ENCODE measurements around the gene AKNA. TPM values are rescaled to one million over a fixed set of nuclear protein-coding genes. Genes with fewer than 3 reads are reported as not detected.

AKNA gene
- total RNA-seq, 1 donor from 2014 or later: 149 TPM

GRCh38 chr9:114397848-114398605 is 10.2 kb upstream of the AKNA start:
- Mint-ChIP-seq H3K4me1 (peaks cover 33% of the 10 kb centered on the region), H3K9me3 (no peaks in the 10 kb centered on the region), H3K4me3 (peak overlapping the region; percentile 97), H3K36me3 (ENCODE audit: low read depth) (peaks cover 20% of the 10 kb centered on the region), H3K27ac (peak overlapping the region; percentile 87), H3K27me3 (no peaks in the 10 kb centered on the region)
- intact Hi-C loops (cut with micrococcal nuclease): loop anchor here (1.0 kb wide), 4 partner anchors 13 to 293 kb away; partner anchors contain the start of gene ATP6V1G1
- DNase-seq: peak; percentile 99

GRCh38 chr9:114397219-114397847 is 9.6 kb upstream of the AKNA start:
- DNase-seq: no peak
- Mint-ChIP-seq H3K27me3 (no peaks in the 10 kb centered on the region), H3K36me3 (ENCODE audit: low read depth) (peaks cover 24% of the 10 kb centered on the region), H3K4me1 (peaks cover 39% of the 10 kb centered on the region), H3K9me3 (no peaks in the 10 kb centered on the region), H3K27ac (peak overlapping the region; percentile 87), H3K4me3 (peak overlapping the region; percentile 97)
- intact Hi-C loops (cut with micrococcal nuclease): no loop called here

- intact Hi-C loops (cut with micrococcal nuclease): no loop called here
- Mint-ChIP-seq H3K27ac (no peak overlapping the region), H3K4me1 (peaks cover 41% of the 10 kb centered on the region), H3K36me3 (ENCODE audit: low read depth) (peaks cover 26% of the 10 kb centered on the region), H3K27me3 (no peaks in the 10 kb centered on the region), H3K9me3 (no peaks in the 10 kb centered on the region), H3K4me3 (peak overlapping the region; percentile 97)
- DNase-seq: no peak
These were observed 8.9 kb upstream of the AKNA start for GRCh38 chr9:114396558-114397218.

GRCh38 chr9:114395768-114396167 is 8.0 kb upstream of the AKNA start:
- Mint-ChIP-seq H3K27ac (peak overlapping the region; percentile 62), H3K36me3 (ENCODE audit: low read depth) (peaks cover 29% of the 10 kb centered on the region), H3K4me1 (peaks cover 47% of the 10 kb centered on the region), H3K9me3 (no peaks in the 10 kb centered on the region), H3K4me3 (peak overlapping the region; percentile 60), H3K27me3 (no peaks in the 10 kb centered on the region)
- DNase-seq: no peak
- intact Hi-C loops (cut with micrococcal nuclease): no loop called here

GRCh38 chr9:114395334-114395617 is 7.5 kb upstream of the AKNA start:
- no peaks in the 10 kb centered on the region for H3K27me3 Mint-ChIP-seq
- H3K27ac Mint-ChIP-seq: peak overlapping the region; percentile 69
- intact Hi-C loops (cut with micrococcal nuclease): no loop called here
- peaks cover 52% of the 10 kb centered on the region for H3K4me1 Mint-ChIP-seq
- no peaks in the 10 kb centered on the region for H3K9me3 Mint-ChIP-seq
- no peak for DNase-seq
- peaks cover 34% of the 10 kb centered on the region for H3K36me3 Mint-ChIP-seq (ENCODE audit: low read depth)
- H3K4me3 Mint-ChIP-seq: peak overlapping the region; percentile 60

- Mint-ChIP-seq H3K27me3 (no peaks in the 10 kb centered on the region), H3K9me3 (no peaks in the 10 kb centered on the region), H3K4me1 (peaks cover 57% of the 10 kb centered on the region), H3K36me3 (ENCODE audit: low read depth) (peaks cover 38% of the 10 kb centered on the region), H3K27ac (peak overlapping the region; percentile 69), H3K4me3 (peak overlapping the region; percentile 60)
- DNase-seq: no peak
- intact Hi-C loops (cut with micrococcal nuclease): no loop called here
These were observed 6.9 kb upstream of the AKNA start for GRCh38 chr9:114394523-114395333.

- Mint-ChIP-seq H3K27ac (no peak overlapping the region), H3K4me1 (peaks cover 71% of the 10 kb centered on the region), H3K9me3 (no peaks in the 10 kb centered on the region), H3K36me3 (ENCODE audit: low read depth) (peaks cover 47% of the 10 kb centered on the region), H3K27me3 (no peaks in the 10 kb centered on the region), H3K4me3 (no peak overlapping the region)
- no peak for DNase-seq
- intact Hi-C loops (cut with micrococcal nuclease): no loop called here
These were observed 4.9 kb upstream of the AKNA start for GRCh38 chr9:114392749-114393112.

GRCh38 chr9:114390952-114391351 is 3.2 kb upstream of the AKNA start:
- no peak for DNase-seq
- intact Hi-C loops (cut with micrococcal nuclease): no loop called here
- Mint-ChIP-seq H3K27ac (peak overlapping the region; percentile 93), H3K9me3 (no peaks in the 10 kb centered on the region), H3K4me3 (peak overlapping the region; percentile 96), H3K36me3 (ENCODE audit: low read depth) (peaks cover 53% of the 10 kb centered on the region), H3K4me1 (peaks cover 59% of the 10 kb centered on the region), H3K27me3 (no peaks in the 10 kb centered on the region)

- Mint-ChIP-seq H3K36me3 (ENCODE audit: low read depth) (peaks cover 52% of the 10 kb centered on the region), H3K27me3 (no peaks in the 10 kb centered on the region), H3K27ac (peak overlapping the region; percentile 93), H3K4me3 (peak overlapping the region; percentile 96), H3K4me1 (peaks cover 57% of the 10 kb centered on the region), H3K9me3 (no peaks in the 10 kb centered on the region)
- DNase-seq: no peak
- intact Hi-C loops (cut with micrococcal nuclease): loop anchor here (5.0 to 10.0 kb wide), 7 partner anchors 235 to 875 kb away; partner anchors contain the start of gene COL27A1
These were observed 2.0 kb upstream of the AKNA start for GRCh38 chr9:114389612-114390368.

GRCh38 chr9:114388764-114389375 is 1.1 kb upstream of the AKNA start:
- intact Hi-C loops (cut with micrococcal nuclease): loop anchor here (5.0 to 10.0 kb wide), 7 partner anchors 234 to 874 kb away; partner anchors contain the start of gene COL27A1
- peaks cover 54% of the 10 kb centered on the region for H3K36me3 Mint-ChIP-seq (ENCODE audit: low read depth)
- peak; percentile 70 for DNase-seq
- H3K4me3 Mint-ChIP-seq: peak overlapping the region; percentile 96
- no peaks in the 10 kb centered on the region for H3K9me3 Mint-ChIP-seq
- H3K27ac Mint-ChIP-seq: peak overlapping the region; percentile 93
- H3K27me3 Mint-ChIP-seq: no peaks in the 10 kb centered on the region
- peaks cover 56% of the 10 kb centered on the region for H3K4me1 Mint-ChIP-seq

GRCh38 chr9:114388357-114388682 is 538 bp upstream of the AKNA start:
- DNase-seq: no peak
- no peaks in the 10 kb centered on the region for H3K27me3 Mint-ChIP-seq
- H3K27ac Mint-ChIP-seq: peak overlapping the region; percentile 93
- no peaks in the 10 kb centered on the region for H3K9me3 Mint-ChIP-seq
- peaks cover 57% of the 10 kb centered on the region for H3K36me3 Mint-ChIP-seq (ENCODE audit: low read depth)
- intact Hi-C loops (cut with micrococcal nuclease): loop anchor here (5.0 to 10.0 kb wide), 7 partner anchors 234 to 874 kb away; partner anchors contain the start of gene COL27A1
- H3K4me1 Mint-ChIP-seq: peaks cover 61% of the 10 kb centered on the region
- peak overlapping the region; percentile 96 for H3K4me3 Mint-ChIP-seq

- Mint-ChIP-seq H3K27ac (peak overlapping the region; percentile 93), H3K4me1 (peaks cover 64% of the 10 kb centered on the region), H3K27me3 (no peaks in the 10 kb centered on the region), H3K4me3 (peak overlapping the region; percentile 96), H3K9me3 (no peaks in the 10 kb centered on the region), H3K36me3 (ENCODE audit: low read depth) (peaks cover 59% of the 10 kb centered on the region)
- intact Hi-C loops (cut with micrococcal nuclease): loop anchor here (1.0 to 10.0 kb wide), 8 partner anchors 48 to 872 kb away; partner anchors contain the start of gene COL27A1
- DNase-seq: peak; percentile 78
These were observed 699 bp downstream of the AKNA start for GRCh38 chr9:114386886-114387679.
